ENCODE measurements around the gene ADCY9.

Gene ADCY9

GRCh38 chr16:4093495-4094126, 22.6 kb downstream of the ADCY9 start:
- no peak for DNase-seq (ENCODE audit: low spot score)

- no peak for DNase-seq (ENCODE audit: low spot score)
Measured at GRCh38 chr16:4092547-4093265, 23.5 kb downstream of the ADCY9 start.

GRCh38 chr16:4091240-4092012, 24.8 kb downstream of the ADCY9 start:
- no peak for DNase-seq (ENCODE audit: low spot score)

- no peak for DNase-seq (ENCODE audit: low spot score)
Measured at GRCh38 chr16:4090351-4090851, 25.8 kb downstream of the ADCY9 start.

- no peak for DNase-seq (ENCODE audit: low spot score)
Measured at GRCh38 chr16:4089811-4090301, 26.4 kb downstream of the ADCY9 start.

GRCh38 chr16:4089251-4089810, 26.9 kb downstream of the ADCY9 start:
- DNase-seq (ENCODE audit: low spot score), result no peak

GRCh38 chr16:4087990-4088577, 28.2 kb downstream of the ADCY9 start:
- no peak for DNase-seq (ENCODE audit: low spot score)

GRCh38 chr16:4087099-4087885, 28.9 kb downstream of the ADCY9 start:
- DNase-seq (ENCODE audit: low spot score), result no peak

- no peak for DNase-seq (ENCODE audit: low spot score)
Measured at GRCh38 chr16:4086153-4086552, 30.1 kb downstream of the ADCY9 start.

- DNase-seq (ENCODE audit: low spot score), result peak; percentile 56
Measured at GRCh38 chr16:4085405-4085970, 30.8 kb downstream of the ADCY9 start.

- DNase-seq (ENCODE audit: low spot score), result no peak
Measured at GRCh38 chr16:4083347-4083870, 32.8 kb downstream of the ADCY9 start.

- no peak for DNase-seq (ENCODE audit: low spot score)
Measured at GRCh38 chr16:4082474-4083044, 33.7 kb downstream of the ADCY9 start.

GRCh38 chr16:4081521-4082021, 34.7 kb downstream of the ADCY9 start:
- no peak for DNase-seq (ENCODE audit: low spot score)

- DNase-seq (ENCODE audit: low spot score), result no peak
Measured at GRCh38 chr16:4081047-4081446, 35.2 kb downstream of the ADCY9 start.

- no peak for DNase-seq (ENCODE audit: low spot score)
Measured at GRCh38 chr16:4077174-4077649, 39.0 kb downstream of the ADCY9 start.

- DNase-seq (ENCODE audit: low spot score), result no peak
Measured at GRCh38 chr16:4075534-4075933, 40.7 kb downstream of the ADCY9 start.

- peak; percentile 34 for DNase-seq (ENCODE audit: low spot score)
Measured at GRCh38 chr16:4073150-4073549, 43.1 kb downstream of the ADCY9 start.

GRCh38 chr16:4071686-4072561, 44.3 kb downstream of the ADCY9 start:
- no peak for DNase-seq (ENCODE audit: low spot score)

GRCh38 chr16:4070936-4071335, 45.3 kb downstream of the ADCY9 start:
- no peak for DNase-seq (ENCODE audit: low spot score)
